Measurements from ENCODE around the gene C1orf232. TPM values are rescaled to one million over a fixed set of nuclear protein-coding genes. Genes with fewer than 3 reads are reported as not detected.
A peak's percentile ranks its signal among the peaks of the same experiment; 100 is the strongest.

Gene C1orf232
- total and polyA plus RNA-seq, 9 of the 15 experiments (the other 6 are each of a cell fraction or from before 2014, with no cell fraction given), result not detected

- TF ChIP-seq ZZZ3 (IDR thresholded peaks at IDR 0.05), result no peak
- 0 out of 2 replicates have a peak, but pooled peaks have one; percentile 19 for TF ChIP-seq ZNF324 (CRISPR knock-in tag; IDR thresholded peaks at IDR 0.05)
- TF ChIP-seq TARDBP (IDR thresholded peaks at IDR 0.05), result peak; percentile 11; the same call in 1 of the 2 replicates
- no peak for TF ChIP-seq RERE (CRISPR knock-in tag; IDR thresholded peaks at IDR 0.05; ENCODE audit: borderline replicate concordance)
- no peak for TF ChIP-seq ZFPM2 (CRISPR knock-in tag; IDR thresholded peaks at IDR 0.05)
- no peak for TF ChIP-seq HNRNPH1 (optimal IDR thresholded peaks at IDR 0.05; ENCODE audit: low read depth, low read length)
- 0 out of 2 replicates have a peak, but pooled peaks have one; percentile 76 for TF ChIP-seq RBM14 (IDR thresholded peaks at IDR 0.05; ENCODE audit: borderline replicate concordance, insufficient read depth, low read depth, low read length)
- peak; percentile 50; the same call in 1 of the 2 replicates for TF ChIP-seq ZNF239 (CRISPR knock-in tag; IDR thresholded peaks at IDR 0.05)
- TF ChIP-seq TCF7 (IDR thresholded peaks at IDR 0.05; ENCODE audit: borderline replicate concordance), result no peak
- peak in 1 of 2 experiments; percentile 83; a peak in 3 of 4 replicates for TF ChIP-seq NONO (IDR thresholded peaks at IDR 0.05; ENCODE audit: low read depth in 2 of 2, low read length in 1 of 2)
- TF ChIP-seq ZNF584 (CRISPR knock-in tag; IDR thresholded peaks at IDR 0.05; ENCODE audit: low read depth), result no peak
- peak; percentile 33; the same call in 1 of the 2 replicates for TF ChIP-seq SMARCC2 (IDR thresholded peaks at IDR 0.05; ENCODE audit: low read depth)
- TF ChIP-seq RBM39 (optimal IDR thresholded peaks at IDR 0.05; ENCODE audit: low read depth, low read length), result no peak
- TF ChIP-seq TSC22D4 (tag; IDR thresholded peaks at IDR 0.05), result no peak
- TF ChIP-seq NCOA1 (IDR thresholded peaks at IDR 0.05; ENCODE audit: low read depth), result no peak
- no peak for TF ChIP-seq ATF1 (CRISPR knock-in tag; IDR thresholded peaks at IDR 0.05)
- peak; percentile 69 for TF ChIP-seq ATF1 (tag; IDR thresholded peaks at IDR 0.05)
- no peak for TF ChIP-seq ZNF3 (CRISPR knock-in tag; IDR thresholded peaks at IDR 0.05)
- no peak for TF ChIP-seq MXI1 (IDR thresholded peaks at IDR 0.05; ENCODE audit: low read depth, low read length)
- 0 out of 2 replicates have a peak, but pooled peaks have one; percentile 24 for TF ChIP-seq ZNF57 (CRISPR knock-in tag; IDR thresholded peaks at IDR 0.05)
- TF ChIP-seq ETS1 (conservative IDR thresholded peaks at IDR 0.05; ENCODE audit: control insufficient read depth, low read depth, low read length), result no peak; the same call in 1 of the 2 replicates
- TF ChIP-seq ZNF282 (CRISPR knock-in tag; IDR thresholded peaks at IDR 0.05), result no peak
- TF ChIP-seq POU5F1 (IDR thresholded peaks at IDR 0.05; ENCODE audit: borderline replicate concordance, low read depth, low read length, partially characterized antibody), result no peak
- no peak for TF ChIP-seq SMARCE1 (IDR thresholded peaks at IDR 0.05)
Observed at GRCh38 chr1:26161415-26162219, 7.1 kb downstream of the C1orf232 start (continued).
